Stomach (tissue), 4 donors: Measurements from ENCODE around the gene LCLAT1.

Experiments used
- EP300 ChIP-seq: sonication (generic); formaldehyde crosslinking; IDR thresholded peaks from one replicate; pipeline ENCODE4 v1.6.1; 2017; ENCODE audit warnings: antibody characterized with exemption
- POLR2AphosphoS5 ChIP-seq, 3 donors: sonication (generic); formaldehyde crosslinking; IDR thresholded peaks; one replicate each; pipeline ENCODE4 v1.6.1; 2016; ENCODE audit warnings: antibody characterized with exemption in 3 of 3

DNA sequence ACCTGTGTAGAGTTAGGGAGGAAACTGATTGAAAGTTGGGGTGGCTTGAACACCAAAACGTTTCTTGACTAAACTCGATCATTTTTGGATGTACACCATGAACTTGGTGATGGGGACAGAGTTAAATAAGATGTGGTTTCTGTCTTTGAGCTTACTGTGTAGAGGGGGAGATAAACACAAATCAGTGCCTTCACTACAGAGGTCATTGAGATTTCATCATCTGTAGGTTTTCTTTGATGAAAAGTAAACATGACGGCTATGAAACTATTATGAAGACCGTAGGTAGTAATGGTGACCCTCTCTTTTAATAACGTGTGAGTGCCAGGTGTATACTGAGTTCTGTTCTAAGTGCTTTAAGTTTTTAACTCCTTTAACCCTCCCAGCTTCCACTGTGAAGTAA, 6.5 kb downstream of the LCLAT1 start:
- TF ChIP-seq POLR2AphosphoS5 (IDR thresholded peaks at IDR 0.05) (no peak), EP300 (no peak)
